HS-5 (cell line): ENCODE measurements around the gene ERC2.

Experiments
- DNase-seq: peaks from one replicate; pipeline ENCODE4 v3.0.0-alpha.2; 2012; ENCODE audit warnings: low read depth

The ERC2 gene

GRCh38 chr3:55675478-55675877 is 792.8 kb downstream of the ERC2 start:
- no peak for DNase-seq

GRCh38 chr3:55673764-55674163 is 794.5 kb downstream of the ERC2 start:
- DNase-seq, result no peak

- DNase-seq, result no peak
Observed at GRCh38 chr3:55669133-55669532, 799.1 kb downstream of the ERC2 start.

GRCh38 chr3:55668359-55668758 is 799.9 kb downstream of the ERC2 start:
- peak; percentile 72 for DNase-seq

- no peak for DNase-seq
Observed at GRCh38 chr3:55664387-55664786, 803.9 kb downstream of the ERC2 start.

GRCh38 chr3:55662683-55663082 is 805.6 kb downstream of the ERC2 start:
- DNase-seq, result peak; percentile 70

GRCh38 chr3:55661571-55661970 is 806.7 kb downstream of the ERC2 start:
- no peak for DNase-seq

GRCh38 chr3:55661141-55661540 is 807.1 kb downstream of the ERC2 start:
- no peak for DNase-seq

- no peak for DNase-seq
Observed at GRCh38 chr3:55660642-55661041, 807.6 kb downstream of the ERC2 start.

- no peak for DNase-seq
Observed at GRCh38 chr3:55659701-55660100, 808.6 kb downstream of the ERC2 start.

- no peak for DNase-seq
Observed at GRCh38 chr3:55658690-55659562, 809.3 kb downstream of the ERC2 start.

- DNase-seq, result no peak
Observed at GRCh38 chr3:55658270-55658669, 810.0 kb downstream of the ERC2 start.

- no peak for DNase-seq
Observed at GRCh38 chr3:55655544-55655943, 812.7 kb downstream of the ERC2 start.

GRCh38 chr3:55654123-55654760 is 814.0 kb downstream of the ERC2 start:
- no peak for DNase-seq

GRCh38 chr3:55651011-55651410 is 817.3 kb downstream of the ERC2 start:
- DNase-seq, result no peak

- DNase-seq, result no peak
Observed at GRCh38 chr3:55650011-55650410, 818.3 kb downstream of the ERC2 start.

- no peak for DNase-seq
Observed at GRCh38 chr3:55649554-55649953, 818.7 kb downstream of the ERC2 start.

- no peak for DNase-seq
Observed at GRCh38 chr3:55648591-55649318, 819.5 kb downstream of the ERC2 start.

- no peak for DNase-seq
Observed at GRCh38 chr3:55647670-55648069, 820.6 kb downstream of the ERC2 start.

- no peak for DNase-seq
Observed at GRCh38 chr3:55647063-55647462, 821.2 kb downstream of the ERC2 start.

- DNase-seq, result no peak
Observed at GRCh38 chr3:55646121-55646520, 822.1 kb downstream of the ERC2 start.

- DNase-seq, result no peak
Observed at GRCh38 chr3:55645422-55645821, 822.8 kb downstream of the ERC2 start.

- no peak for DNase-seq
Observed at GRCh38 chr3:55643283-55643682, 825.0 kb downstream of the ERC2 start.
